OCI-LY7 (cell line): ENCODE measurements around the gene TEX48.

Source experiments
- CTCF ChIP-seq: fragments of 200-600 bp; sonication (generic); conservative IDR thresholded peaks from 2 replicates; pipeline ENCODE4 v1.5.1; 2014; ENCODE audit warnings: mild to moderate bottlenecking, antibody characterized with exemption, low read length, moderate library complexity, mixed read lengths
- EZH2phosphoT487 ChIP-seq: fragments of 200-600 bp; sonication (generic); IDR thresholded peaks from 2 replicates; pipeline ENCODE4 v1.6.1; 2018; ENCODE audit warnings: low read depth, borderline replicate concordance, mild to moderate bottlenecking, mixed run types, antibody characterized with exemption, low read length, moderate library complexity, mixed read lengths

DNA sequence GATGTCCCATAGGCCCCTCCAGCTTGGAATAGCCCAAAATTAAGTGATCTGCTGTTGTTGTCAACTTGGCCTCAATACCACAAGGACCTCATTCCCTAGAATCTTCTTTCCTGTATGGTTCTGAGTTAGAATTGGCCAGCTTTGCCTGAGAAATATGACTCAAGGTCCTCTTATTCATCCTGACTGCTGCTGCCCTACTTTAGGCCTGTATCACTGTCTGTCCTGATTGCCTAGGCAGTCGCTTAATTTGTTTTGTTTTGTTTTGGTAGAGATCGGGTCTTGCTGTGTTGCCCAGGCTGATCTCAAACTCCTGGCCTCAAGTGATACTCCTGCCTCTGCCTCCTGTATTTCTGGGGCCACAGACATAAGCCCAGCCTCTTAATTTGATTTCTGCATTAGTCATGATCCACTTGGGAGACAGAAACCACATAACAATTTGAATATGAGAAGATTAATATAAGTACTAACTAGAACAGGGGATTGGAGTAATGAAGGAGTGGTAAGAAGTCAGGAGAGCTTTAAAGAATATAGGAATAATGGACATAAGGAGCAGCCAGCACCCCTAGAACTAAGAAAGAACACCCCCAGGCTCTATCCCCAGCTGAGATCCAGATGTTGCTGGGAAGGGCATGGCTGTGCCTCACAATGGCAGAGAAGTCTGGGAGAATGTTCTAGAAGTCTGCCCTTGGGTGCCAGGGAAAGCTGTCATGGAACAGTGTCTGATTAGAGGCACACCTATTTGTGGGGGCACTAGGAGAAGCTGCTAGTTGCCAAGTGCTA lies 29.0 kb downstream of the TEX48 start:
- TF ChIP-seq CTCF (no peak), EZH2phosphoT487 (no peak)
